HG03095 (cell line): ENCODE measurements around the gene TMEM144.

Source experiments
- ATAC-seq: cut with Tn5 transposase; IDR thresholded peaks from one replicate; pipeline ENCODE4 v1.9.1; 2021; ENCODE audit warnings: moderate library complexity; ENCODE audit not compliant: unreplicated experiment

Gene TMEM144

DNA sequence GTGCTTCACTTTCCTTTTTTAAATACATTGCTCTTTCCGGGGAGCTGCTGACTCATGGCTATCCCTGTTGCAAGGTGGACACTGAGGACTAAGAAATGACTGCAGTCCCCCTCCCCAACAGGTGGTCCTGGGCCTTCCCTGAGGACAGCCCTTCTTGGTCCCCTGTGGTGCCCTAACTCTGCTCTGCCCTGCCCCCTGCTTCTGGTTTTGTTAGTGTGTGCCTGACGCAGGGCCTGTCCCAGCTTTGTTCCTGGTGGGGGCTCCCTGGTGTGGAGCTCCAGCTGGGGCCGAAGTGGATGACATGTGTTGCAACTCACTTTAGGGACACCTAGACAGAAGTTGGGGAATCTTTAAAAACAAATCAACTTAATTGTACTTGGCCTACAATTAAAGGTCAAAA, 81.9 kb downstream of the TMEM144 start:
- ATAC-seq, result no peak

DNA sequence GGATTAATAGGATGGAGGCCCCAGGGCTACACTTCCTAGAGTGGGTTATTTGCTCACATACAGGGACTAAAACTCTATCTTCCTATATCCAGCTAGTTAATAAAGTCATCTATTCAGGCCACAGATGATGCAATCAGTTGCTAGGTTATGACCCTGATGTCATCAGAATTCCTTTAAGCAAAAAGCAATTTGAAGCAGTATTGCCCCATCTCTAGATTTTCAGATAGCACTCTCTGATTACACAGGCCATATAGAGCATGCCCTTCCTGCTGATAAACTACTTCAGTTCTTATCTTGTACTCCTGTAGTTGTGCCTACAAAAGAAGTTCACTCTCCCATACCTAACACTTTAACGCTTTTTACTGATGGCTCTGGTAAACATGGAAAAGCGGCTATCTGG, 84.8 kb downstream of the TMEM144 start:
- no peak for ATAC-seq

DNA sequence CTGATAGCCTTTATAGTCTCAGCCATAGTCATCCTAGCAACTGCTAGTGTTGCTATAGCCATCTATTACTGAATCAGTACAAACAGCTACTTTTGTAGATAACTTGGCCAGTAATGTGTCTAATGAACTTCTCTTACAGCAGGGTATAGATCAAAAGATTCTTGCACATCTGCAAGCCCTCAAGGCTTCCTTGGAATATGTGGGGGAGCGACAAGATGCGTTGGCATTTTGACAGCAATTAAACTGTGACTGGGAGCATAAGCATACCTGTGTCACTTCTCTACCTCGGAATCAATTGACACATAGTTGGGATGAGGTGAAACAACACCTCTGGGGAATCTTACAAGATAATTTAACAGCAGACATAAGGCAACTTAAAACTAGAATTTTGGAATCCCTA, 87.6 kb downstream of the TMEM144 start:
- ATAC-seq, result no peak

DNA sequence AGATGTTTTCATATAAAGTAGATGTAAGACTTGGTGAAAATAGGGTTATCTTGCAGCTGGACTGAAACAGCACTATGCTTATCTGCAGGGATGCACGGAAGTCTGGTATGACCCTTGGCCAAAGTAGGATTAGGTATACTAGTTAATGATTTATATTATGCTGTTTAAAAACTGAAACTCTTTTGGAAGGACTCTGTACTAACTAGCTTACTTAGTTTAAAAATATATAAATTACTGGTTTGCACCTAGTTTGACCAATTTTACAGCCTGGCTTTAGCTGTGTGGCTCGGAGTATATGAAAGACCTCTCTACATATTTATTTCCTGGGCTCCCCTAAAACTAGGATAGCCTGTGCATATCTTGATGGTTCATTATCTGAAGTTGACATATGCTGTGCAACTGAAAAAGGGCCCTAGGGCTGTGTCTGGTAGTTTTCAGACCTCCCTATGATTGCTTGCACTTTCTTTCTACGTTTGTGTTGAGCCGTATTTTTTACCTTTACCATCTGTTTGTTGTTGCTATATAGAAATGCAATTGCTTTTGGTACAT, 89.2 kb downstream of the TMEM144 start:
- no peak for ATAC-seq

DNA sequence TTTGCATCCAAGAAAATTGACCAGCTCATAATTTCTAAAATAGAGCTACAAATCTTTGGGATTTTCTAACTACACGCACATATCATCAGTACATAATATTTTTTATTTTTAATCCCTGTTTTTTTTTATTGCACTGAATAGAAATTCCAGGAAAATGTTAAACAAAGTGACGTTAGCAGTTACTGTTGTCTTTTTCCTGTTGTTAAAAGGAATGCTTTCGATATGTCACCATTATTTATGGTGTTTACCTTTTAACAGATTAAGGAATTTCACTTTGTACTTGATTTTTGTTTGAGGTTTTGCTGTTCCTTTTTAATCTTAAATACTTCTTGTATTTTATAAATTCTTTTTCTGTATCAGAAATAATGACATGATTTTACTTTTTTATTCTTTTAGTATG, 89.7 kb downstream of the TMEM144 start:
- ATAC-seq, result no peak

DNA sequence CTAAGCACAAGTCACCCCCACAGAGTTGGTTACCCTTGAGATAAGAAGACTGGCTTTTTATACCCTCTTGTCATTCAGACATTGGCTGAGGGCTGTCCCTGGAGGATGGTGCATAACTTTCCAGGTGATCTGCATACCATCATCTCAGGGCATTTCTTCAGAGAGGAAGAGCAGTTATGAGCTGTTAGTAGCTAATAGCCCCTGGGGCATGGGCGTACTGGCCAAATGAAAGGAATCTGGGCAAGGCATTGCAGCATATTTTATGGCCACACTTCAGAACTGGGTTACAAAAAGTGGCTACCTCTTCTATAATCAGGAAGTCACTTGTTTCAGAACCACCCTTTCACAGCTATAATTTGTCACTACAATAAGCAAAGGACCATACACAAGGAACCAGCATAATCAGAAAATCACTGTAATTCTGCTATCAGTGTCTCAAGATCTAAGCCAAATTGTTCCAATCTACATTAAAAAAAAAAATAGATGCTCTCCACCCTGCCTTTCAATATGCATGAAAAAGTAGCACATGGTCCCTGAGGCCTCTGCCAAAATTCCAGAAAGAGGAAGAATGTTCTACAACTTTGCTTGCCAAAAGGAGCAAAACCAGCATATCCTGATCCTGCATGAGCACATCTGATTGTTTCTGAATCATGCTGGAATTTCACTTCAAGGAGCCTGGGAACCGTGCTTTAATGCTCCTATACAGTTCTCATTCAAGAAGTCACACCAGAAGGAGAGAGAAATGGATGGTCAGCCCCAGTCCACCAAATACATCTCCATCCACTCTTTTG, 92.0 kb downstream of the TMEM144 start:
- no peak for ATAC-seq

DNA sequence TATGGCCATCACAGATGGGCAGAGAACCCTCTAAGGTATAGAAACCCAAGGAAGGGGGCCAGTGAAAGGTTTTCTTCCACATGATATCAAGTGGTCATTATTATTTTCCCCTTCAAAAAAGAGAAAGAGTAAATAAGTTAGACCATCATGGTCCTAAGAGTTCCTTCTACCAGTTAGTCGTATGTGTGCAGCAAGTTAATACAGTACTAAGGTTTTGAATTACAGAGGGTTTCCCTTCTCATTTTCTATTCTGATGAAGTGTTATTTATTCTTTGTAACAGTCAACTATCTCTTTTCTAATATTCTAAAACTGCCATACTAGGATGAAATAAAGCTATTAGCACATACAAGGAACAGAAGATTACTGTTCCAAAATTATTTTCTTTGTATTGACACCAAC, 94.4 kb downstream of the TMEM144 start:
- ATAC-seq, result no peak
